Measurements from ENCODE around the gene WDR45.

GRCh38 chrX:49117581-49117980, 37.9 kb upstream of the WDR45 start:
- no peak for TF ChIP-seq YY1 (IDR thresholded peaks at IDR 0.05; ENCODE audit: insufficient read depth, insufficient read length)
- TF ChIP-seq SUZ12 (IDR thresholded peaks at IDR 0.05; ENCODE audit: extremely low read depth, insufficient read depth, insufficient read length), result no peak
